ENCODE measurements around the gene GAL3ST1. TPM values are rescaled to one million over a fixed set of nuclear protein-coding genes. Genes with fewer than 3 reads are reported as not detected.

GAL3ST1 gene
- polyA plus RNA-seq, 1 donor (not counting 4 experiments of a cell fraction or from before 2014, with no cell fraction given), result not detected

- Histone ChIP-seq H3K27ac (ENCODE audit: control insufficient read depth, insufficient read depth, low read length) (no peak overlapping the region), H3K36me3 (ENCODE audit: control insufficient read depth in 2 of 2, extremely low read depth in 1 of 2, insufficient read depth in 2 of 2, low read length in 2 of 2) (no peaks in the 10 kb centered on the region), H3K4me3 (ENCODE audit: control insufficient read depth in 2 of 3, extremely low read depth in 1 of 3, insufficient read depth in 2 of 3, low read depth in 1 of 3, low read length in 3 of 3) (no peak overlapping the region), H3K4me2 (ENCODE audit: control insufficient read depth, extremely low read depth, insufficient read depth, low read depth, low read length) (no peak overlapping the region), H3K79me2 (ENCODE audit: control insufficient read depth, insufficient read depth, low read length) (no peaks in the 10 kb centered on the region), H3K9me3 (ENCODE audit: control insufficient read depth, low read depth, low read length) (no peaks in the 10 kb centered on the region), H3K4me1 (ENCODE audit: control insufficient read depth, extremely low read depth, insufficient read depth, low read length) (peaks cover 21% of the 10 kb centered on the region), H3K9me1 (ENCODE audit: control insufficient read depth, extremely low read depth, insufficient read depth, low read length) (no peaks in the 10 kb centered on the region), H2AFZ (ENCODE audit: control insufficient read depth, low read length) (no peak overlapping the region), H3K27me3 (ENCODE audit: control insufficient read depth, extremely low read depth, insufficient read depth, low read length) (no peaks in the 10 kb centered on the region), H3K9ac (ENCODE audit: control insufficient read depth, extremely low read depth, insufficient read depth, low read length) (no peak overlapping the region), H4K20me1 (ENCODE audit: control insufficient read depth, extremely low read depth, insufficient read depth, low read length) (no peaks in the 10 kb centered on the region)
- no peak for FAIRE-seq
- TF ChIP-seq EZH2 (IDR thresholded peaks at IDR 0.05; ENCODE audit: low read length), result no peak
- dilution Hi-C loops (cut with MboI; ENCODE audit: extremely low pct_ligation_motif_present, low sequenced_read_pairs), result no loop called here
- DNase-seq (ENCODE audit: low read depth, low spot score), result no peak
Measured at GRCh38 chr22:30611197-30611596, 36.7 kb upstream of the GAL3ST1 start.

- H3K4me3 ChIP-seq (ENCODE audit: control insufficient read depth in 2 of 3, extremely low read depth in 1 of 3, insufficient read depth in 2 of 3, low read depth in 1 of 3, low read length in 3 of 3), result no peak overlapping the region
- peaks cover 28% of the 10 kb centered on the region for H3K4me1 ChIP-seq (ENCODE audit: control insufficient read depth, extremely low read depth, insufficient read depth, low read length)
- DNase-seq (ENCODE audit: low read depth, low spot score) (no peak), FAIRE-seq (no peak)
- TF ChIP-seq CTCF (optimal IDR thresholded peaks at IDR 0.05 in 1 of 3, IDR thresholded peaks at IDR 0.05 in 1 of 3, conservative IDR thresholded peaks at IDR 0.05 in 1 of 3; ENCODE audit: extremely low read depth in 1 of 3, insufficient read depth in 2 of 3, low read length in 3 of 3) (no peak), EZH2 (IDR thresholded peaks at IDR 0.05; ENCODE audit: low read length) (no peak)
- H3K27me3 ChIP-seq (ENCODE audit: control insufficient read depth, extremely low read depth, insufficient read depth, low read length), result no peaks in the 10 kb centered on the region
- H3K9me1 ChIP-seq (ENCODE audit: control insufficient read depth, extremely low read depth, insufficient read depth, low read length), result no peaks in the 10 kb centered on the region
- H2AFZ ChIP-seq (ENCODE audit: control insufficient read depth, low read length), result no peak overlapping the region
- no peaks in the 10 kb centered on the region for H4K20me1 ChIP-seq (ENCODE audit: control insufficient read depth, extremely low read depth, insufficient read depth, low read length)
- H3K9me3 ChIP-seq (ENCODE audit: control insufficient read depth, low read depth, low read length), result no peaks in the 10 kb centered on the region
- dilution Hi-C loops (cut with MboI; ENCODE audit: extremely low pct_ligation_motif_present, low sequenced_read_pairs), result no loop called here
- no peaks in the 10 kb centered on the region for H3K79me2 ChIP-seq (ENCODE audit: control insufficient read depth, insufficient read depth, low read length)
- no peak overlapping the region for H3K27ac ChIP-seq (ENCODE audit: control insufficient read depth, insufficient read depth, low read length)
- H3K9ac ChIP-seq (ENCODE audit: control insufficient read depth, extremely low read depth, insufficient read depth, low read length), result no peak overlapping the region
- no peak overlapping the region for H3K4me2 ChIP-seq (ENCODE audit: control insufficient read depth, extremely low read depth, insufficient read depth, low read depth, low read length)
- no peaks in the 10 kb centered on the region for H3K36me3 ChIP-seq (ENCODE audit: control insufficient read depth in 2 of 2, extremely low read depth in 1 of 2, insufficient read depth in 2 of 2, low read length in 2 of 2)
Measured at GRCh38 chr22:30610299-30610698, 35.8 kb upstream of the GAL3ST1 start.

All from keratinocyte (primary cell).